Measurements from ENCODE around the gene CNOT9.

Gene CNOT9

GRCh38 chr2:218618102-218618860, 49.6 kb downstream of the CNOT9 start:
- H3K36me3 ChIP-seq (ENCODE audit: insufficient read depth, low read length): no peaks in the 10 kb centered on the region
- no peaks in the 10 kb centered on the region for H3K4me1 ChIP-seq (ENCODE audit: insufficient read depth, low read length)
- no peak overlapping the region for H3K4me3 ChIP-seq (ENCODE audit: low read depth in 1 of 2, low read length in 2 of 2)
- H3K4me2 ChIP-seq (ENCODE audit: insufficient read depth, low read length): no peak overlapping the region
- ATAC-seq (ENCODE audit: insufficient read depth, low read depth) (no peak), DNase-seq (no peak)
- TF ChIP-seq EZH2 (IDR thresholded peaks at IDR 0.05; ENCODE audit: borderline replicate concordance, low read depth, low read length, severe bottlenecking): no peak
- TF ChIP-seq, protein P1, sequence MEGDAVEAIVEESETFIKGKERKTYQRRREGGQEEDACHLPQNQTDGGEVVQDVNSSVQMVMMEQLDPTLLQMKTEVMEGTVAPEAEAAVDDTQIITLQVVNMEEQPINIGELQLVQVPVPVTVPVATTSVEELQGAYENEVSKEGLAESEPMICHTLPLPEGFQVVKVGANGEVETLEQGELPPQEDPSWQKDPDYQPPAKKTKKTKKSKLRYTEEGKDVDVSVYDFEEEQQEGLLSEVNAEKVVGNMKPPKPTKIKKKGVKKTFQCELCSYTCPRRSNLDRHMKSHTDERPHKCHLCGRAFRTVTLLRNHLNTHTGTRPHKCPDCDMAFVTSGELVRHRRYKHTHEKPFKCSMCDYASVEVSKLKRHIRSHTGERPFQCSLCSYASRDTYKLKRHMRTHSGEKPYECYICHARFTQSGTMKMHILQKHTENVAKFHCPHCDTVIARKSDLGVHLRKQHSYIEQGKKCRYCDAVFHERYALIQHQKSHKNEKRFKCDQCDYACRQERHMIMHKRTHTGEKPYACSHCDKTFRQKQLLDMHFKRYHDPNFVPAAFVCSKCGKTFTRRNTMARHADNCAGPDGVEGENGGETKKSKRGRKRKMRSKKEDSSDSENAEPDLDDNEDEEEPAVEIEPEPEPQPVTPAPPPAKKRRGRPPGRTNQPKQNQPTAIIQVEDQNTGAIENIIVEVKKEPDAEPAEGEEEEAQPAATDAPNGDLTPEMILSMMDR (IDR thresholded peaks at IDR 0.05; ENCODE audit: borderline replicate concordance, extremely low read depth, low read length, poor library complexity, severe bottlenecking): peak; percentile 37
- H3K27me3 ChIP-seq (ENCODE audit: insufficient read depth, low read length, poor library complexity): no peaks in the 10 kb centered on the region
- H3K79me2 ChIP-seq (ENCODE audit: insufficient read depth, low read length): no peaks in the 10 kb centered on the region
- H3K27ac ChIP-seq (ENCODE audit: low read length): no peak overlapping the region
- no peak overlapping the region for H3K9ac ChIP-seq (ENCODE audit: low read depth, low read length)
- no peaks in the 10 kb centered on the region for H4K20me1 ChIP-seq (ENCODE audit: insufficient read depth, low read length)
- no peak overlapping the region for H2AFZ ChIP-seq (ENCODE audit: low read depth, low read length)
- no peaks in the 10 kb centered on the region for H3K9me3 ChIP-seq (ENCODE audit: insufficient read depth, low read length, severe bottlenecking)

GRCh38 chr2:218621007-218621406, 52.4 kb downstream of the CNOT9 start:
- no peak for ATAC-seq (ENCODE audit: insufficient read depth, low read depth)

DNA sequence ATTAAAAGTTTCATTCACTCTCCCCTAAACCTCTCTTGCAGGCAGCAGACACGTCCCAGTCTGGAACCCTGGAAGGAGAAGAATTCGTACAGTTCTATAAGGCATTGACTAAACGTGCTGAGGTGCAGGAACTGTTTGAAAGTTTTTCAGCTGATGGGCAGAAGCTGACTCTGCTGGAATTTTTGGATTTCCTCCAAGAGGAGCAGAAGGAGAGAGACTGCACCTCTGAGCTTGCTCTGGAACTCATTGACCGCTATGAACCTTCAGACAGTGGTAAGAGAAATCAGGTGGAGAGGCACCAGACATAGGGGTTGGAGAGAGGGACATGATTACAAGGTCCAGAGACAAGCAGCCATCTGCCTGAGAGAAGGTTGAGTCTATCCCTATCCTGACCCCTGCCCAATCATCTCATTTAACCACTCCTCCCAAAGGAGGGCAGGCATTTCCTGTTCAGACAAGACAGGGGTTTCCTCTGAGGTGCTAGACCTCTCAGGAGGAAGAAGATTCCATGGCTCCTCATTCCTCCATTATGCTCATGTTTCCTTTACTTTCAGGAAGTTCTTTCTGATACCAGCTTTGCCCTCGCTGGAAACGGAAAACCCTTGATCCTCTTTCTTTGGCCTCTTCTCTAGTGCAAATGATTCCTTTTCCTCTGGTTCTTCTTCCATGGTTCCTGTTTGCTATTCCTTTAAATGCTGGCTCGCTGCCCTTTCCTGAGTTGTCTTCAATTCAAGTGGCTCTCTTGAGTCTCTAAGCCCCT, 54.1 kb downstream of the CNOT9 start:
- H3K9me3 ChIP-seq (ENCODE audit: insufficient read depth, low read length, severe bottlenecking): no peaks in the 10 kb centered on the region
- no peaks in the 10 kb centered on the region for H3K4me1 ChIP-seq (ENCODE audit: insufficient read depth, low read length)
- DNase-seq: no peak
- no peak overlapping the region for H3K9ac ChIP-seq (ENCODE audit: low read depth, low read length)
- no peak overlapping the region for H3K4me2 ChIP-seq (ENCODE audit: insufficient read depth, low read length)
- peak; percentile 42; the same call in 1 of the 3 replicates for ATAC-seq (ENCODE audit: insufficient read depth, low read depth)
- H3K36me3 ChIP-seq (ENCODE audit: insufficient read depth, low read length): no peaks in the 10 kb centered on the region
- H2AFZ ChIP-seq (ENCODE audit: low read depth, low read length): 0 out of 2 replicates have a peak overlapping the region, but pooled peaks have one; percentile 1
- no peaks in the 10 kb centered on the region for H4K20me1 ChIP-seq (ENCODE audit: insufficient read depth, low read length)
- no peaks in the 10 kb centered on the region for H3K27me3 ChIP-seq (ENCODE audit: insufficient read depth, low read length, poor library complexity)
- no peak overlapping the region for H3K27ac ChIP-seq (ENCODE audit: low read length)
- no peak for TF ChIP-seq EZH2 (IDR thresholded peaks at IDR 0.05; ENCODE audit: borderline replicate concordance, low read depth, low read length, severe bottlenecking)
- TF ChIP-seq, protein P1 (IDR thresholded peaks at IDR 0.05; ENCODE audit: borderline replicate concordance, extremely low read depth, low read length, poor library complexity, severe bottlenecking): no peak
- no peaks in the 10 kb centered on the region for H3K79me2 ChIP-seq (ENCODE audit: insufficient read depth, low read length)
- H3K4me3 ChIP-seq (ENCODE audit: low read depth in 1 of 2, low read length in 2 of 2): no peak overlapping the region

More at GRCh38 chr2:218621007-218621406, 52.4 kb downstream of the CNOT9 start:
- no peaks in the 10 kb centered on the region for H3K36me3 ChIP-seq (ENCODE audit: insufficient read depth, low read length)
- DNase-seq: no peak
- no peak overlapping the region for H2AFZ ChIP-seq (ENCODE audit: low read depth, low read length)
- H3K4me1 ChIP-seq (ENCODE audit: insufficient read depth, low read length): no peaks in the 10 kb centered on the region
- H3K4me2 ChIP-seq (ENCODE audit: insufficient read depth, low read length): no peak overlapping the region
- no peak overlapping the region for H3K4me3 ChIP-seq (ENCODE audit: low read depth in 1 of 2, low read length in 2 of 2)
- no peaks in the 10 kb centered on the region for H3K27me3 ChIP-seq (ENCODE audit: insufficient read depth, low read length, poor library complexity)
- no peaks in the 10 kb centered on the region for H4K20me1 ChIP-seq (ENCODE audit: insufficient read depth, low read length)
- TF ChIP-seq, protein P1 (IDR thresholded peaks at IDR 0.05; ENCODE audit: borderline replicate concordance, extremely low read depth, low read length, poor library complexity, severe bottlenecking): no peak
- H3K9ac ChIP-seq (ENCODE audit: low read depth, low read length): no peak overlapping the region
- no peaks in the 10 kb centered on the region for H3K9me3 ChIP-seq (ENCODE audit: insufficient read depth, low read length, severe bottlenecking)
- no peaks in the 10 kb centered on the region for H3K79me2 ChIP-seq (ENCODE audit: insufficient read depth, low read length)
- H3K27ac ChIP-seq (ENCODE audit: low read length): no peak overlapping the region

Data from DND-41 (cell line).